ENCODE data around the gene RNPS1. TPM values are rescaled to one million over a fixed set of nuclear protein-coding genes. Genes with fewer than 3 reads are reported as not detected.
A peak's percentile ranks its signal among the peaks of the same experiment; 100 is the strongest.

Gene RNPS1, protein sequence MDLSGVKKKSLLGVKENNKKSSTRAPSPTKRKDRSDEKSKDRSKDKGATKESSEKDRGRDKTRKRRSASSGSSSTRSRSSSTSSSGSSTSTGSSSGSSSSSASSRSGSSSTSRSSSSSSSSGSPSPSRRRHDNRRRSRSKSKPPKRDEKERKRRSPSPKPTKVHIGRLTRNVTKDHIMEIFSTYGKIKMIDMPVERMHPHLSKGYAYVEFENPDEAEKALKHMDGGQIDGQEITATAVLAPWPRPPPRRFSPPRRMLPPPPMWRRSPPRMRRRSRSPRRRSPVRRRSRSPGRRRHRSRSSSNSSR
- total RNA-seq: 64.2 and 81.1 TPM in 2 replicates

DNA sequence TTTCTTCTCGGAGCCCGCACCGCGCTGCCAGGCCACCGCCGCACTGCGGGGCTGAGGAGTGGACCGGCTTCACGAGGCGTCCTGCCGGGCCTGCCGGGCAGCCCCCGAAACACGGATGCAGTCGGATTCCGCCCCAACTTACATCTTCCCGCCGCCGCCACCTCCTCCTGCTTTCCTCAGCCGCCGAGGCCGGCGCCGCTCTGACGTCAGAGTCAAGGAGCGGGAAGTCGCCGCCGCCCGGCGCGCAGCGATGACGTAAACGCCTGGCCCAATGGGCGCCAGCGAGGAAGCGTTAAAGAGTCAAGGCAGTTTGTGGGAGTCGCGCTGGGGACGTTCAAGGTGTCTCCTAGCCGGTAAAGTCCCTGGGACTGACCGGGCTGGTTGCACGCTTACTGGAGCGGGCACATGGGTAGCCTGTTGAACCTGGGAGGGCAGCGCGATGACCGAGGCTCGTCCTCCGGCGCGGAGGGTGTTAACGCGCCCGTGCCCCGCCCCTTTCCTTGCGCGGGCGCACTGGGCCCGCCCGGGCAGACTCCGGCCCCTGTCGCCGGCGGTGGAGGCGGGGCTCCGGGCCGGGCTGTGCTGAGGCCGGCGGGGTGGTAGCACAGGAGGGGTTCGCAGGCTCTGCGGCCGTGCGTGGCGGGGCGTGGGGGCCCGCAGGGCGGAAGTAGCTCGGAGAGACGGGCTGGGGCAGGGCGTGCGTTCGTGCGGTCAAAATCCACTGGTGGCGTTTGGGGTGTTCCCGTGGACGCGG lies at the start of gene RNPS1:
Gene RNPS1 (minus strand): TSS at position 214 of the 754 bp plus-strand sequence. CDS start 3,483 bp downstream, outside the sequence.
- Histone ChIP-seq H3K27ac (ENCODE audit: low read depth, low read length) (peak within 1 kb of the TSS; percentile 96), H3K9me3 (ENCODE audit: low read depth, low read length) (no peaks in the 10 kb centered on the region), H3K27me3 (ENCODE audit: insufficient read depth, low read length) (no peaks in the 10 kb centered on the region), H3K36me3 (ENCODE audit: insufficient read depth, low read length) (peaks cover 19% of the 10 kb centered on the region), H2AFZ (ENCODE audit: low read length) (peak within 1 kb of the TSS; percentile 100), H3K4me2 (ENCODE audit: insufficient read depth, low read length) (peak within 1 kb of the TSS; percentile 95), H3K4me1 (ENCODE audit: insufficient read depth, low read length) (peaks cover 22% of the 10 kb centered on the region), H4K20me1 (ENCODE audit: insufficient read depth, low read length) (peaks cover 45% of the 10 kb centered on the region), H3K79me2 (ENCODE audit: insufficient read depth, low read length) (peaks cover 73% of the 10 kb centered on the region), H3K4me3 (ENCODE audit: insufficient read depth, low read length) (peak within 1 kb of the TSS; percentile 96)
- TF ChIP-seq CTCF (IDR thresholded peaks at IDR 0.05; ENCODE audit: extremely low read depth, low read depth, low read length): no peak
- DNase-seq (ENCODE audit: insufficient read length, low spot score, missing footprints): peak; percentile 100

- Histone ChIP-seq H2AFZ (ENCODE audit: low read length) (no peak overlapping the region), H3K27ac (ENCODE audit: low read depth, low read length) (no peak overlapping the region), H3K79me2 (ENCODE audit: insufficient read depth, low read length) (no peaks in the 10 kb centered on the region), H4K20me1 (ENCODE audit: insufficient read depth, low read length) (no peaks in the 10 kb centered on the region), H3K36me3 (ENCODE audit: insufficient read depth, low read length) (no peaks in the 10 kb centered on the region), H3K9me3 (ENCODE audit: low read depth, low read length) (no peaks in the 10 kb centered on the region), H3K4me1 (ENCODE audit: insufficient read depth, low read length) (no peaks in the 10 kb centered on the region), H3K4me2 (ENCODE audit: insufficient read depth, low read length) (no peak overlapping the region), H3K27me3 (ENCODE audit: insufficient read depth, low read length) (peaks cover 10% of the 10 kb centered on the region), H3K4me3 (ENCODE audit: insufficient read depth, low read length) (no peak overlapping the region)
- no peak for TF ChIP-seq CTCF (IDR thresholded peaks at IDR 0.05; ENCODE audit: extremely low read depth, low read depth, low read length)
- DNase-seq (ENCODE audit: insufficient read length, low spot score, missing footprints): peak; percentile 66
Observed at GRCh38 chr16:2317231-2318020, 49.5 kb upstream of the RNPS1 start.

- H3K36me3 ChIP-seq (ENCODE audit: insufficient read depth, low read length): no peaks in the 10 kb centered on the region
- H3K79me2 ChIP-seq (ENCODE audit: insufficient read depth, low read length): no peaks in the 10 kb centered on the region
- no peak overlapping the region for H2AFZ ChIP-seq (ENCODE audit: low read length)
- H3K27ac ChIP-seq (ENCODE audit: low read depth, low read length): no peak overlapping the region
- no peak overlapping the region for H3K4me3 ChIP-seq (ENCODE audit: insufficient read depth, low read length)
- no peak overlapping the region for H3K4me2 ChIP-seq (ENCODE audit: insufficient read depth, low read length)
- no peaks in the 10 kb centered on the region for H3K4me1 ChIP-seq (ENCODE audit: insufficient read depth, low read length)
- H3K27me3 ChIP-seq (ENCODE audit: insufficient read depth, low read length): peaks cover 4% of the 10 kb centered on the region
- DNase-seq (ENCODE audit: insufficient read length, low spot score, missing footprints): peak; percentile 45
- no peaks in the 10 kb centered on the region for H4K20me1 ChIP-seq (ENCODE audit: insufficient read depth, low read length)
- TF ChIP-seq CTCF (IDR thresholded peaks at IDR 0.05; ENCODE audit: extremely low read depth, low read depth, low read length): no peak
- no peaks in the 10 kb centered on the region for H3K9me3 ChIP-seq (ENCODE audit: low read depth, low read length)
Observed at GRCh38 chr16:2308089-2308962, 40.4 kb upstream of the RNPS1 start.

Measured in osteoblast (primary cell).